Thoracic aorta (tissue), 2 donors: ENCODE measurements around the gene CAPN11. TPM values are rescaled to one million over a fixed set of nuclear protein-coding genes. Genes with fewer than 3 reads are reported as not detected.

Experiments
- ATAC-seq: fragments of 150-250 bp; one replicate; pipeline ENCODE4 v1.8.0; 2017; ENCODE audit warnings: low read depth; ENCODE audit not compliant: insufficient number of reproducible peaks, low FRiP score
- DNase-seq: peaks from one replicate; pipeline ENCODE4 v3.0.0-alpha.2; 2020; ENCODE audit warnings: low spot score
- H3K27ac ChIP-seq, 2 donors: fragments of 200-600 bp; sonication (generic); 1 replicate in 1 of 2; 2 replicates in 1 of 2; pipeline ENCODE4 v1.5.1; 2016; ENCODE audit warnings: mild to moderate bottlenecking in 2 of 2, moderate library complexity in 2 of 2
- H3K27me3 ChIP-seq: fragments of 200-600 bp; sonication (generic); replicated peaks from 2 replicates; pipeline ENCODE4 v1.6.0; 2016; ENCODE audit warnings: mild to moderate bottlenecking; ENCODE audit not compliant: insufficient read depth
- H3K36me3 ChIP-seq: fragments of 200-600 bp; sonication (generic); one replicate; pipeline ENCODE4 v1.5.1; 2016
- H3K4me1 ChIP-seq, 2 donors: fragments of 200-600 bp; sonication (generic); 1 replicate in 1 of 2; 2 replicates in 1 of 2; pipeline versions ENCODE4 v1.5.1 to v1.6.0; 2016; ENCODE audit warnings: low read depth in 2 of 2, mild to moderate bottlenecking in 1 of 2; ENCODE audit not compliant: control insufficient read depth in 1 of 2
- H3K4me3 ChIP-seq: fragments of 200-600 bp; sonication (generic); 2 replicates; pipeline ENCODE4 v1.5.1; 2016; ENCODE audit warnings: mild to moderate bottlenecking
- H3K9me3 ChIP-seq: fragments of 200-600 bp; sonication (generic); 2 replicates; pipeline ENCODE4 v1.5.1; 2016
- CTCF ChIP-seq: fragments of 200-600 bp; sonication (generic); IDR thresholded peaks from one replicate; pipeline ENCODE4 v1.5.1; 2019; ENCODE audit warnings: antibody characterized with exemption
- total RNA-seq, 2 donors: library from RNA; depleted of rRNA; stranded (reverse); fragments of >200 nt; gene quantifications; one replicate each; pipeline versions ENCODE4 v1.1.0 to v1.2.3, GENCODE V29; 2016

Gene CAPN11
- total RNA-seq, 2 donors from 2014 or later = not detected

- TF ChIP-seq CTCF = no peak
- DNase-seq = no peak
- no peak for ATAC-seq
- Histone ChIP-seq H3K27ac (no peak overlapping the region), H3K27me3 (no peaks in the 10 kb centered on the region), H3K4me1 (peaks cover 0 to 2% of the 10 kb centered on the region in 2 donors), H3K4me3 (no peak overlapping the region), H3K36me3 (peaks cover 26% of the 10 kb centered on the region), H3K9me3 (no peaks in the 10 kb centered on the region)
Measured at GRCh38 chr6:44146685-44147084, 11.9 kb upstream of the CAPN11 start.

GRCh38 chr6:44147256-44147655 lies 11.4 kb upstream of the CAPN11 start:
- Histone ChIP-seq H3K4me3 (no peak overlapping the region), H3K27ac (no peak overlapping the region), H3K27me3 (no peaks in the 10 kb centered on the region), H3K9me3 (no peaks in the 10 kb centered on the region), H3K36me3 (peaks cover 26% of the 10 kb centered on the region), H3K4me1 (peaks cover 0 to 3% of the 10 kb centered on the region in 2 donors)
- ATAC-seq (no peak), DNase-seq (no peak)
- TF ChIP-seq CTCF = no peak

- no peak for DNase-seq
- no peaks in the 10 kb centered on the region for H3K27me3 ChIP-seq
- H3K36me3 ChIP-seq = peaks cover 26% of the 10 kb centered on the region
Measured at GRCh38 chr6:44148306-44148705, 10.3 kb upstream of the CAPN11 start.

GRCh38 chr6:44149369-44150012 lies 9.1 kb upstream of the CAPN11 start:
- Histone ChIP-seq H3K36me3 (peaks cover 26% of the 10 kb centered on the region), H3K27ac (no peak overlapping the region), H3K4me3 (no peak overlapping the region), H3K4me1 (peaks cover 0 to 3% of the 10 kb centered on the region in 2 donors), H3K9me3 (no peaks in the 10 kb centered on the region), H3K27me3 (no peaks in the 10 kb centered on the region)
- no peak for TF ChIP-seq CTCF
- DNase-seq = no peak
- no peak for ATAC-seq

More at GRCh38 chr6:44148306-44148705, 10.3 kb upstream of the CAPN11 start:
- H3K4me1 ChIP-seq = peaks cover 0 to 3% of the 10 kb centered on the region in 2 donors
- no peaks in the 10 kb centered on the region for H3K9me3 ChIP-seq
- H3K4me3 ChIP-seq = no peak overlapping the region
- ATAC-seq = no peak
- TF ChIP-seq CTCF = no peak
- H3K27ac ChIP-seq = no peak overlapping the region

GRCh38 chr6:44150317-44150917 lies 8.2 kb upstream of the CAPN11 start:
- no peak for DNase-seq
- TF ChIP-seq CTCF = no peak
- no peak for ATAC-seq
- Histone ChIP-seq H3K36me3 (peaks cover 24% of the 10 kb centered on the region), H3K9me3 (no peaks in the 10 kb centered on the region), H3K4me3 (no peak overlapping the region), H3K27ac (no peak overlapping the region), H3K27me3 (no peaks in the 10 kb centered on the region), H3K4me1 (peaks cover 0 to 3% of the 10 kb centered on the region in 2 donors)
